DLD1 (cell line): ENCODE measurements around the gene CCDC175.

Experiments
- in situ Hi-C: cut with HindIII; loops from 2 replicates; pipeline ENCODE4 v1.10.0; 2017; ENCODE audit warnings: low sequenced_read_pairs

Gene CCDC175

GRCh38 chr14:59576332-59577294 lies at the start of gene CCDC175:
Gene CCDC175 (minus strand): TSS chr14:59576812. CDS start chr14:59576775, 37 bp downstream.
- in situ Hi-C loops: no loop called here

- in situ Hi-C loops: no loop called here
Observed at GRCh38 chr14:59622631-59623030, 46.0 kb upstream of the CCDC175 start.

DNA sequence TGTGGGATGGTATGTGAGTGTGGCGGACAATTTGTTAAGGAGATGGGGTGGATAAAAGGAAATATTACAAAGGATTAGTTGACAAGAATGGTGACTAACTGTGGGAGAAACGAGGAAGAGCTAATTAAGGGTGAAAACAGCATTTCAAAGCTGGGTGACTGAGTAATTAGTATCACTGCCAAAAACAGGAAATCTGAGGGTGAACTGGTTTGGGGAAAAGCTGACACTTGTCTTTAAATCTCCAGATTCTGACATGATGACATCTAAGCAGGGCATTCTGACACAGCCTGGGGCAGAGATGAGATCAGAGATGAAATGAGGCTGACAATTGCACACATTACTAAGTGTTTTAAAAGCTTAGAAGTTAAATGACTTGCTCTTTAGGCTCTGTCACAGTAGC lies 42.4 kb upstream of the CCDC175 start:
- in situ Hi-C loops: no loop called here

GRCh38 chr14:59601056-59601455 lies 24.4 kb upstream of the CCDC175 start:
- in situ Hi-C loops: no loop called here

DNA sequence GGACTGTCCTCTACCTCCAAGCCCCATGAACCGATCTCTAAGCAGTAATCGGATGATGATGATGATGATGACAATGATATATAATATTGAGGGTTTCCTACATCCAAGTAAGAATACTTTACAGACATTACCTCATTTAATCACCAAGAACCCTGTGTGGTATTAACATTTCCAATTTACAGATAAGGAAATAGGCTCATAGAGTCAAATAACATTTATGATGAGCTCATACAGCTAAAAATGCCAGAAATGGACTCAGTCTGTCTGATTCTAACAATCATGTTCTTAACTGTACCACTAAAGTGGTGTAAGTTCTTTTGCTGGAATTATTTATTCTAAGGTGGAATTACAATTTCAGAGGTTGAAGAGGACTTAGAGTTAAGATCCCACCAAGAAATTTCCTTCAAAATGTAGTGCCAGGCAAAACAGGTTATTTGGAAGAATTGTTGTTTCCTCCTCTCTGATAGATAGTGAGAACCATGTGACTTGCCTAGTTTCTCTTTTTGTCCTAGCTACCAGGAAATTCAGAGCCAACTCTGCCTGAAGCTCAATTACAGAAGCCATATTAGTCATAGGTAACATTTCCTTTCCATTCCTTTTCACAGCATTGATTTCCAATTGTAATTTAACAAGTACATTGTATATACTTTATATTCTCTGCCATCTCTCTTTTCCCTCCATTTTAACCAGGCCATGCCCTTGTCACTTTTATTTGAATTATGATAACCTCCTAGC lies 23.8 kb upstream of the CCDC175 start:
- in situ Hi-C loops: no loop called here

GRCh38 chr14:59595071-59595470 lies 18.5 kb upstream of the CCDC175 start:
- in situ Hi-C loops: no loop called here

- in situ Hi-C loops: no loop called here
Observed at GRCh38 chr14:59591641-59592370, 15.2 kb upstream of the CCDC175 start.

DNA sequence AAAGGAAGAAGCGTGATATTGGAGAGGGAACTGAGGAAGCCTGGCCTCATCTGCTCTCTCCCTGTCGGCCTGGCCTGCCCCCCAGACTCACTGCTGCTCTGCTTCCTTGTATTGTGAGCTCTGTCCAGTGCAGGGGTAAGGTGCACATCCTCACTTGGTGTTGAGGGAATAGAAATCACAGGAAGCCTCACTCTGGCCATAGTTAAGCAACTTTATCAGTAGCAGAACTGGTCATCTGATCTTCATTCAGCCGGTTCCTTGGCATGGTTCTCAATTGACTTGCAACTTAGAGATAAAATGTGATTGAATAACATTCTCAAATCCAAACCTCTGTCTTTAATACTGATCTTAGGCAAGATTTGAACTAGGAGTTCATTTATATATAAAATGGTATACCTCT lies 11.5 kb upstream of the CCDC175 start:
- in situ Hi-C loops: no loop called here

DNA sequence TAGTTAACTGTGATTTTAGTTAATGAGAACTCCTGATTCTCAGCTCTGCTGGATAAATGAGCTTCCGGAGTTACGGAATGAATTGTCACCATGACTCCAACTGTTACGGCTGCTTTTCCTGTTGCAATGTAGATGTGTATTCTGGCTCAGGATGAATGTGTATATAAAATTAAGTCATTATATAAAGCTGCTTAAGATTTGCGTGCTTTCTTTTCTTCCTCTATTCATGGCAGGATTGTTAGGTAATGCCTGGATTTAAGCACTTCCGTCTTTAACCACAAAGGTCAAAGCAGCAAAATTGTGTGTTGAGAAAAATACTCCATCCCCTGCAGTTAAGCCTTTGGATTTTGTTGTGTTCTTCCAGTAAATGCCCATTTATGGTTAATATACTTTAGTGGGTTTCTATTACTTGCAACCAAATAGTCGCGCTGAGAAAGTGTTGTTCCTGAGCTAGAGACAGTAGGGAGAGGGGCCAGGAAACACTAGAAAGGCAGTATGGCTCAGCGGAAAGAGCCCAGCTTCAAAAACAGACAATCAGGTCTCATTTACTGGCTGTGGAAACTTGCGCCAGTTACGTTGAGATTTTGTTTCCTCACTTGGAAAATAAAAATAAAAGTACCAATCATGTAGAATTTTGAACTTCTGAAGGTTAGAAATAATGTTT lies 9.4 kb upstream of the CCDC175 start:
- in situ Hi-C loops: no loop called here

GRCh38 chr14:59583755-59584154 lies 7.1 kb upstream of the CCDC175 start:
- in situ Hi-C loops: no loop called here

GRCh38 chr14:59582845-59583509 lies 6.4 kb upstream of the CCDC175 start:
- in situ Hi-C loops: no loop called here

DNA sequence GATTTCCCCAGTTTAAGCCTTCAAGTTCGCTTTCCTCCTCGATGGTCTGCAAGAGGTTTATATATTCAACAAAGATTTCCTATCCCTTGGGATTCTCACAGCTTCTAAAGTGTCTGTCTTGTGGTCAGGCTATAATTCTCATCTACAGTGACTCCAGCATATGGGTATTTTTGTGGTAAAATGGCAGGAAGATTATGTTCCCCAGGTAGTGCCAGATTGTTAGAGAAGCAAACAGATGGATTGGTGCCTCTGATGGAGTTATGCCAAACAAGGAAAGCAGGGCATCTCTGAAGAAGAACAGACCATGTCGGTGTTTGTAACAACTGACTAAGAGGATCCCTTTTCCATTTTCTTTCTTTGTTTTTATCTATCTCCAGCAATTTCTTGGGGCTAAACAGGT lies 5.5 kb upstream of the CCDC175 start:
- in situ Hi-C loops: no loop called here

DNA sequence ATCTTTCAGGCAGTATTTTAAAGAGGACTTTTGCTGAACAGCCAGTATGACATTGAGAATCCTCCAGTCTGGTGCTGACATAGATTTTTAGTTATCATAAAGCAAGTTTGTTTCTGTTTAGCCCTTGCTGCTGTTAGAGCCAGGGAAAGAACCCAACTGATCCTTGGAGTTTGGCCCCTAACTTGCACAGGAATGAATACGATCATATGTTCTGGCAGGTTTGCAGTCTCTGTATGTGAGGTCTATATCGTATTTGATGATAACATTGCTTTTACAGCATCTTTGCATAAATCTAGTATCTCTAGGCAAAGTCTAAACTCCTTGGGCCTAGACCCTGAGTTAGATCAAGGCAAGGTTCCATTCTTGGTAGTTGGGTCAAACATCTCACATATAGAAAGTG lies 4.3 kb upstream of the CCDC175 start:
- in situ Hi-C loops: no loop called here

- in situ Hi-C loops: no loop called here
Observed at GRCh38 chr14:59570122-59570521, 6.5 kb downstream of the CCDC175 start.

GRCh38 chr14:59566725-59567124 lies 9.9 kb downstream of the CCDC175 start:
- in situ Hi-C loops: no loop called here

GRCh38 chr14:59566296-59566695 lies 10.3 kb downstream of the CCDC175 start:
- in situ Hi-C loops: no loop called here

- in situ Hi-C loops: no loop called here
Observed at GRCh38 chr14:59565087-59565486, 11.5 kb downstream of the CCDC175 start.

DNA sequence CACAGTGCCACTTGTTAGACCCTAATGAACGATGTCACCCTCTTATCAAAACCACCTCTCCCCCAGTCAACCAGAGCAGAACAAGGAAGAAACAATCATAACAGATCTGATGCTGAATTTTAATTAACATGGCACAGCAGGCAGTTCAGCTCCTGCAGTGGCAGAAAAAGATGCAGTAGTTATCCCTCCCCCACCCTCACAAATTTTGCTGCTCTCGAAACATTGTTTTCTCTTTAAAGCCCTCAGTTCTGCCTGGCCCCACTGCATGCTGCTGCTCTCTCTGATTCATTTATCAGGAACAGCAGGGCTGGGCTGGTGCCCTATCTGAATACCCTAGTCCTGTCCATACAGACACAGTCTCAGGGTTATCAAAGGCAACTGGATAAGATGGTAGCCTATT lies 12.2 kb downstream of the CCDC175 start:
- in situ Hi-C loops: no loop called here

GRCh38 chr14:59547310-59547709 lies 29.3 kb downstream of the CCDC175 start:
- in situ Hi-C loops: no loop called here

DNA sequence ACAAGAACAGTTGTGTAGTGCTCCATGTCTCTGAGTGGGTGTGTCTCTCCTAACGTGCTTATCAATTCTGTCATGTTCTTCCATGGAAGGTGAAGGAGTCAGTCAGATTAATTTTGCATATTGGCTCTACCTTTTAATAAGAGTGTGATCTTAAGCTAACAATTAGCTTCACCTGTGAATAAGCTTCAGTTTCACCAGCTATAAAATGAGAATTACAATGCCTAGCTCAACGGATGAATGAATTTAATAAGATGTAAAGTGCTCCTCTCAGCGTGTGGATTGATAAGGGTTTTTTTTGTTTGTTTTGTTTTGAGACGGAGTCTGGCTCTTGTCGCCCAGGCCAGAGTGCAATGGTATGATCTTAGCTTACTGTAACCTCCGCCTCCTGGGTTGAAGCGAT lies 32.7 kb downstream of the CCDC175 start:
- in situ Hi-C loops: no loop called here
